Activated B cell treated with CpG ODN at 0.5 μM for 24 hours (primary cell): ENCODE results near the gene SEPTIN10. TPM values are rescaled to one million over a fixed set of nuclear protein-coding genes. Genes with fewer than 3 reads are reported as not detected.
"Not testable (repeated sequence)": the region's sequence is repeated elsewhere in the genome, so short reads cannot be mapped to it uniquely, and the experiment has no call there.

Experiments
- ATAC-seq: fragments of 200-7000 bp; cut with Tn5 transposase; one replicate; pipeline ENCODE4 v1.10.0; 2021; ENCODE audit warnings: low read depth, mild to moderate bottlenecking, moderate library complexity
- CTCF ChIA-PET: fragments of 350-600 bp; sonication (Branson Sonifier 250); formaldehyde crosslinking; loops from one replicate; lab custom pipeline; 2021; ENCODE audit warnings: antibody characterized with exemption; lab: Charles Lee
- POLR2A ChIA-PET: fragments of 350-600 bp; sonication (Branson Sonifier 250); formaldehyde crosslinking; loops from one replicate; lab custom pipeline; 2021; ENCODE audit warnings: antibody characterized with exemption; lab: Charles Lee
- DNase-seq: peaks from one replicate; pipeline ENCODE4 v3.0.0; 2022
- H3K27ac Mint-ChIP-seq: one replicate; pipeline ENCODE4 v1.8.0; 2020; ENCODE audit warnings: mixed read lengths
- H3K27me3 Mint-ChIP-seq: one replicate; pipeline ENCODE4 v1.8.0; 2021; ENCODE audit warnings: mixed read lengths
- H3K36me3 Mint-ChIP-seq: one replicate; pipeline ENCODE4 v1.8.0; 2021; ENCODE audit warnings: low read depth, mixed read lengths
- H3K4me1 Mint-ChIP-seq: one replicate; pipeline ENCODE4 v1.8.0; 2021; ENCODE audit warnings: mixed read lengths
- H3K4me3 Mint-ChIP-seq: one replicate; pipeline ENCODE4 v1.8.0; 2020; ENCODE audit warnings: mild to moderate bottlenecking, mixed read lengths
- H3K9me3 Mint-ChIP-seq: one replicate; pipeline ENCODE4 v1.8.0; 2020; ENCODE audit warnings: mixed read lengths
- CTCF ChIP-seq: fragments of 200-600 bp; IDR thresholded peaks from one replicate; pipeline ENCODE4 v1.8.0; 2022; ENCODE audit warnings: antibody characterized with exemption, mild to moderate bottlenecking
- intact Hi-C: fragments of 100-400 bp; cut with micrococcal nuclease; formaldehyde crosslinking; loops from one replicate; pipeline ENCODE4 v1.15.1; 2024
- total RNA-seq: library from RNA; stranded (reverse); gene quantifications from 2 replicates; pipeline ENCODE4 v1.2.3, GENCODE V29; 2022

Gene SEPTIN10
- total RNA-seq, 1 donor from 2014 or later = 0.35 TPM

DNA sequence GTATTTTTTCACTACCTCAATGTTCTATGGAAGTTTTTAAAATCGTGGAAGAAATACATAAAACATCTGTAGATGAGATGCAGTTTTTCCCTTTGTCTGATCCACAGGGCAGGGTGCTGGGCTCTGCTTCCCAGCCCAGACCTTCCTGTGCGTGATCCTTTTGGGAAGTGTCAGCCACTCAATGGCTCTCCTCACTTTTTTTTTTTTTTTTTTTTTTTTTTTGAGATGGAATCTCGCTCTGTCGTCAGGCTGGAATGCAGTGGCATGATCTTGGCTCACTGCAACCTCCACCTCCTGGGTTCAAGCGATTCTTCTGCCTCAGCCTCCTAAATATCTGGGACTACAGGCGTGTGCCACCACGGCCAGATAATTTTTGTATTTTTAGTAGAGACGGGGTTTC is 33.2 kb upstream of the SEPTIN10 start:
- H3K27me3 Mint-ChIP-seq = peaks cover 17% of the 10 kb centered on the region
- no peak for DNase-seq
- H3K36me3 Mint-ChIP-seq = no peaks in the 10 kb centered on the region
- no peaks in the 10 kb centered on the region for H3K9me3 Mint-ChIP-seq
- CTCF ChIA-PET = no interaction called here
- no peak for ATAC-seq
- intact Hi-C loops = no loop called here
- TF ChIP-seq CTCF = no peak
- no peak overlapping the region for H3K27ac Mint-ChIP-seq
- POLR2A ChIA-PET = no interaction called here
- H3K4me1 Mint-ChIP-seq = no peaks in the 10 kb centered on the region
- no peak overlapping the region for H3K4me3 Mint-ChIP-seq

DNA sequence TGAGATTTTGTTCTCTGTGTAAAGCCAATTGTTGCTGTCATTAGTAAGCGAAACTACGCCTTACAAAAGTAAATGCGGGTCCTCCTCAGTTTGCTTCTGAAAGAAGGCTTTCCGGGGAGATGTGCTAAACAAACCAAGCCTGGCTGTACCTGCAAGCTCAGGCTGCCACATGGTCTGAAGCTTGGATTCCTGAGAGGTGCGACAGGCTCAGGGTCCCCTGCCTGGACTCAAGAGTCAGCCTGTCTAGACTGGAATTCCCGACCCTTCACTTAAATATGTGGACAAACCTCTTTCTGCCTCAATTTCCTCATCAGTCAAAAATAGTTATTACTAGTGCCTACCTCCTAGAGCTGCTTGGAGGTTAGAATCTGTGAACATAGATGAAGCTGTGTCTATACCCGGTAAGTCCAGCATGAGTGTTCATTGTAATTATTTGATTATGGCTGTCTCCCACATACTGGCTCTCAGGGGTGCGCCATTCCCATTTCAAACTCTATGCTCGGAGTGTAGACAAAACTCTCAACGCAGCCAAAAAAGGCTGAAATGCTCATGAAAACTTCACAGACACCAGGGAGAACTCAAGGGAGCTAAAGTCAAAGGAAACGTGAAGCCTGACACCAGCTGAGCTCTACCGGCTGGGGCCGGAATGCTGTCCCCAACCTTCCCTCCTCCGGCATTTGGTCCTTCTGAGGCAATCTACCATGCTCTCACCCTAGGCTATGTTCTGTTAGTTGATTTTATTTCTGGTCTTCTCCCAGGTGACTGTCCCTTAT is 31.8 kb upstream of the SEPTIN10 start:
- Mint-ChIP-seq H3K4me1 (no peaks in the 10 kb centered on the region), H3K27ac (no peak overlapping the region), H3K36me3 (no peaks in the 10 kb centered on the region), H3K27me3 (peaks cover 10% of the 10 kb centered on the region), H3K4me3 (no peak overlapping the region), H3K9me3 (no peaks in the 10 kb centered on the region)
- POLR2A ChIA-PET = no interaction called here
- TF ChIP-seq CTCF = no peak
- DNase-seq (no peak), ATAC-seq (no peak)
- intact Hi-C loops = no loop called here
- CTCF ChIA-PET = interaction anchor here (1.4 kb wide), 1 partner anchor 10 kb away, joined by 3 read pairs; no protein-coding TSS in a partner anchor

- peaks cover 9% of the 10 kb centered on the region for H3K27me3 Mint-ChIP-seq
- H3K27ac Mint-ChIP-seq = no peak overlapping the region
- no peak overlapping the region for H3K4me3 Mint-ChIP-seq
- intact Hi-C loops = no loop called here
- no peaks in the 10 kb centered on the region for H3K4me1 Mint-ChIP-seq
- ATAC-seq = no peak
- no peak for DNase-seq
- POLR2A ChIA-PET = no interaction called here
- CTCF ChIA-PET = interaction anchor here (1.4 kb wide), 1 partner anchor 11 kb away, joined by 3 read pairs; no protein-coding TSS in a partner anchor
- no peaks in the 10 kb centered on the region for H3K9me3 Mint-ChIP-seq
- TF ChIP-seq CTCF = no peak
- H3K36me3 Mint-ChIP-seq = no peaks in the 10 kb centered on the region
Measured at GRCh38 chr2:109644571-109645275, 31.0 kb upstream of the SEPTIN10 start.

DNA sequence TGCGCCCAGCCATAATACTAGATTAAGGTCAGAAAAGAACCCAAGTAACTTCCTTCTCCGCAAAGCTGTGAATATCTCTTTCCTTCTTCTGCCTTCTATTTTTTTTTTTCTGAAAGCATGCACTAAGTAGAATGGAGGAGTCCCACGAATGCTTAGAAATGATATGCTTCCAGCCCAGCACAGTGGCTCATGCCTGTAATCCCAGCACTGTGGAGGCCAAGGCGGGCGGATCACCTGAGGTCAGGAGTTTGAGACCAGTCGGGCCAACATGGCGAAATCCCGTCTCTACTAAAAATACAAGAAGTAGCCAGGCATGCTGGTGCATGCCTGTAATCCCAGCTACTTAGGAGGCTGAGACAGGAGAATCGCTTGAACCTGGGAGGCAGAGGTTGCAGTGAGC is 26.2 kb upstream of the SEPTIN10 start:
- POLR2A ChIA-PET, H3K27me3 Mint-ChIP-seq, intact Hi-C loops, H3K27ac Mint-ChIP-seq, H3K4me3 Mint-ChIP-seq, H3K9me3 Mint-ChIP-seq, H3K4me1 Mint-ChIP-seq, H3K36me3 Mint-ChIP-seq, DNase-seq, ATAC-seq, CTCF ChIA-PET: not testable (repeated sequence)

GRCh38 chr2:109638795-109639194 is 25.0 kb upstream of the SEPTIN10 start:
- H3K4me3 Mint-ChIP-seq = no peak overlapping the region
- DNase-seq (no peak), ATAC-seq (no peak)
- H3K9me3 Mint-ChIP-seq = no peaks in the 10 kb centered on the region
- ChIA-PET CTCF (no interaction called here), POLR2A (no interaction called here)
- intact Hi-C loops = no loop called here
- H3K4me1 Mint-ChIP-seq = no peaks in the 10 kb centered on the region
- peaks cover 2% of the 10 kb centered on the region for H3K27me3 Mint-ChIP-seq
- H3K36me3 Mint-ChIP-seq = no peaks in the 10 kb centered on the region
- TF ChIP-seq CTCF = no peak
- H3K27ac Mint-ChIP-seq = no peak overlapping the region
